CD4-positive, alpha-beta T cell treated with Interleukin-4 for 1 hour (primary cell): ENCODE results near the gene RIPOR1.

Source experiments
- DNase-seq, 2 donors: peaks; one replicate each; pipeline ENCODE4 v3.0.0-alpha.2; 2020 to 2022

RIPOR1 gene

GRCh38 chr16:67561824-67562525, 33.3 kb downstream of the RIPOR1 start:
- DNase-seq = peak; percentile 98

- DNase-seq = peak; percentile 87 to 89
Measured at GRCh38 chr16:67562526-67562917, 33.9 kb downstream of the RIPOR1 start, which contains the start of gene CTCF. TSS of gene CTCF (plus strand) at chr16:67562526. CDS start at chr16:67610833, 48,307 bp downstream.

- peak; percentile 65 to 67 for DNase-seq
Measured at GRCh38 chr16:67562918-67563707, 34.5 kb downstream of the RIPOR1 start.

GRCh38 chr16:67563708-67564468, 35.3 kb downstream of the RIPOR1 start:
- peak; percentile 27 to 55 for DNase-seq

DNA sequence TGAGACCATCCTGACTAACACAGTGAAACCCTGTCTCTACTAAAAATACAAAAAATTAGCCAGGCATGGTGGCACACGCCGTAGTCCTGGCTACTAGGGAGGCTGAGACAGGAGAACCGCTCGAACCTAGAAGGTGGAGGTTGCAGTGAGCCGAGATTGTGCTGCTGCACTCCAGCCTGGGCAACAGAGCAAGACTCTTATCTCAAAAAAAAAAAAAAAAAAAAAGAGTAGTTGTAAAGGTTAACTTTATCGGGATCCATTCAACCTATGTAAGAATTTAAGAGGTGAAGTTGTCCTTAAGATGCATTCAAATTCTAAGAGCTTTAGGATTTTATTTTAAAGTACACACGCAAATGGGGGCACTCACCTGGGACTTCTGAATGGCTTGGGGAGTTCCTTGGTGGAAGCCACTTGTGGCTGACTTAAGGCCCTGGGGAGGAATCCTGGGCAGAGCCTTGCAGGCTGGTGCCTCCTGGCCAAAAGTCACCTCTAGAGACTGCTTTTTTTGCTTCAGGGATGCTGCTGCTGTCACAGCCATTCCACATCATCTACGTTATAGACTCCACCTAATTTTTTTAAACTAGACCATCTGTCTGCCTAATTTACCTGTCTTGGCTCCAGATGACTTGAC, 37.0 kb downstream of the RIPOR1 start:
- no peak for DNase-seq

DNA sequence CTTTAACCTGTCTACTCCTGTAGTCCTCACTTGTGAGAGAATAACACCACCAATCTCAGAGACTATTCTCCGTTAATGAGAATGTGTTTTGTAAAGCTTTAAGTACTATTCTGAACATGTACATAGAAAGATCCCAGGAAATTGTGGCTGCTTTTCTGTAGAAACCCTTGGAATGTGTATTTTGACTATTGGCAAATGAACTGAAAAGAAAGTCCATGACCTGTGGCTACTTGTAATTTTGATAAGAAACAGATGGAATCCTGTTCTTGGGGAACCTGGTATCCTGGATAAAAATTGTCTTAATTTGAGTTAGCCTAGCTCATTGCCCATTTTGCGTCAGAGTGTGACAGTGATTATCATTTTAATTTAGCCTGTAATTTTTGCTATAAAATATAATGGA, 42.8 kb downstream of the RIPOR1 start:
- no peak for DNase-seq

GRCh38 chr16:67571981-67572431, 43.4 kb downstream of the RIPOR1 start:
- no peak for DNase-seq

GRCh38 chr16:67579686-67580085, 51.1 kb downstream of the RIPOR1 start:
- DNase-seq = no peak

GRCh38 chr16:67580202-67580601, 51.6 kb downstream of the RIPOR1 start:
- no peak for DNase-seq

GRCh38 chr16:67593288-67593687, 64.7 kb downstream of the RIPOR1 start:
- DNase-seq = no peak

- DNase-seq = no peak
Measured at GRCh38 chr16:67593701-67594100, 65.1 kb downstream of the RIPOR1 start.

DNA sequence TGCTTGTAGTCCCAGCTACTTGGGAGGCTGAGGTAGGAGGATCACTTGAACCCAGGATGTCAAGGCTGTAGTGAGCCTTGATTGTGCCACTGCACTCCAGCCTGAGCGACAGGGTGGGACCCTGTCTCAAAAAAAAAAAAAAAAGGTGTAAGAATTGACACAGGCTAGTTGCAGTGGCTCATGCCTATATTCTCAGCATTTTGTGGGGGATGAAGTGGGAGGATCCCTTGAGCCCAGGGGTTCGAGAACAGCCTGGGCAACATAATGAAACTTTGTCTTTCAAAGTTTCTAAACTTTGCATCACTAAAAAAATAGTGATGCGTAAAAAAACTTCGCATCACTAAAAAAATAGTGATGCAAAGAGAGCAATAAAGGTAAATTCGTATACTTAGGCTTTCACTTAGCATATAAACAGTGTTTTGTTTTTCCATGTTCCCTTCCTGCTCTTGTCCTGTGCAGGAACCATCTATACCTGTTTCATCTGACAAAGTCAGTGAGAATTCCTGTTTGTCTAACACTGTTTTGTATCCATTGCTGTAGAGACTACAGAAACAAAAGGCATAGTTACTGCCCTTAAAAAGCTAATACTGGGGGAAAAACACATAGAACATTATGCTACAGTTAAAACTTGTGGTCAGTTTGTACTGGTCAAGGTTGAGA, 65.8 kb downstream of the RIPOR1 start:
- DNase-seq = no peak

DNA sequence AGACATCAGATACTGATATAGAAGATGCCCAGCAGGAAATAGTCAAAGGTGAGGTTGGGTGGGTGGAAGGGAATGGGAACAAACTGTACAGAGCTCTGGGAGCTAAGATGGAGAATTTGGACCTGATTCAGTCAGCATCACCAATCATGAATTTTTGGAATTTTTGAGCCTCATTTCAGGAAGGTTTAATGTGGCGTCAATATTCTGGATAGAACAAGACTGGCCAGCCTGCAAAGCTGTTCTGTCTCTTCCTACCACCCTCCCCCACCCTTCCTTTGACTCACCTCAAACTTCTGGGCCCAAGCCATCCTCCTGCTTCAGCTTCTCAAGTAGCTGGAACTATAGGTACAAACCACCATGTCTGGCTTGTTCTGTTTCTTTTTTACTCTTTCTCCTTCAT, 66.3 kb downstream of the RIPOR1 start:
- no peak for DNase-seq
